Activated CD8-positive, alpha-beta memory T cell treated with anti-CD3 and anti-CD28 coated beads, Interleukin-2, amount 50 U/mL, for 48 hours (primary cell): ENCODE measurements around the gene PHYHD1.

Experiments used
- DNase-seq: peaks from one replicate; pipeline ENCODE4 v3.0.0-alpha.2; 2020

PHYHD1 gene

DNA sequence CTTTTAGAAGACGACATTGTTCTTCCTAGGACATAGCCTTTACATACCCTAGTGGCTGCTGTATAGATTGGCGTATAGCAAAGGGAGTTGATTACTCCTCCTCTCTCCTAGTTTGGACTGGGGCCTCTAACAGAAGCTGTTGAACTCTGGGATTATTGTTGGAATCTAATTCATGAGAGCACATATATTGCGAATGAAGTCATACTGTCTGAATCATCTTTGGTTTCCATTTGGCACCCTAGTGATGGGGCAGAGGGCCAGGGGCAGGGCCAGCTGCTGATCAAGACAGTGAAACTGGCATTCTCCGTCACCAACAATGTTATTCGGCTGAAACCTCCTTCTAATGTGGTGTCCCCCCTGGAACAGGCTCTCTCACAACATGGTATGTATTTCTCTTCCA is 67.0 kb downstream of the PHYHD1 start:
- DNase-seq = no peak
